ENCODE data around the gene ANKRD7.

DNA sequence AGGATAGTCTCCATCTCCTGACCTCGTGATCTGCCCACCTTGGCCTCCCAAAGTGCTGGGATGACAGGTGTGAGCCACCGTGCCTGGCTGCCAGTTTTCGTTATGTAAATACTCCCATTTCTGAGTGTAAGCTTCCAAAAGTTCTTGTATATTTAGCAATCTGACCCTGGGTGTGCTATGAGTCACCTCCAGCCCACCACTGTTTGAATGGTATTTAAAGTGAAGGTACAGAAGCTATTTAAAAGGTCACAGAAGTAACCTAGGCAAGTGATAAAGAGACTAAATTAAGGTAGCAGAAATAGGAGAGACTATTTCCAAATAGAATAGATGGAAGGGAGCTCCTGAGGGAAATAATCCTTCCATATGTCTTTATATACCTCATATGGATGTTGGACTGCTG lies 3.9 kb upstream of the ANKRD7 start:
- TF ChIP-seq, protein P1, sequence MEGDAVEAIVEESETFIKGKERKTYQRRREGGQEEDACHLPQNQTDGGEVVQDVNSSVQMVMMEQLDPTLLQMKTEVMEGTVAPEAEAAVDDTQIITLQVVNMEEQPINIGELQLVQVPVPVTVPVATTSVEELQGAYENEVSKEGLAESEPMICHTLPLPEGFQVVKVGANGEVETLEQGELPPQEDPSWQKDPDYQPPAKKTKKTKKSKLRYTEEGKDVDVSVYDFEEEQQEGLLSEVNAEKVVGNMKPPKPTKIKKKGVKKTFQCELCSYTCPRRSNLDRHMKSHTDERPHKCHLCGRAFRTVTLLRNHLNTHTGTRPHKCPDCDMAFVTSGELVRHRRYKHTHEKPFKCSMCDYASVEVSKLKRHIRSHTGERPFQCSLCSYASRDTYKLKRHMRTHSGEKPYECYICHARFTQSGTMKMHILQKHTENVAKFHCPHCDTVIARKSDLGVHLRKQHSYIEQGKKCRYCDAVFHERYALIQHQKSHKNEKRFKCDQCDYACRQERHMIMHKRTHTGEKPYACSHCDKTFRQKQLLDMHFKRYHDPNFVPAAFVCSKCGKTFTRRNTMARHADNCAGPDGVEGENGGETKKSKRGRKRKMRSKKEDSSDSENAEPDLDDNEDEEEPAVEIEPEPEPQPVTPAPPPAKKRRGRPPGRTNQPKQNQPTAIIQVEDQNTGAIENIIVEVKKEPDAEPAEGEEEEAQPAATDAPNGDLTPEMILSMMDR (IDR thresholded peaks at IDR 0.05) = no peak
- no peak for TF ChIP-seq ZFX (IDR thresholded peaks at IDR 0.05; ENCODE audit: borderline replicate concordance)

Data from 22Rv1 (cell line).